Measurements from ENCODE around the gene KIAA1958. TPM values are rescaled to one million over a fixed set of nuclear protein-coding genes. Genes with fewer than 3 reads are reported as not detected.

KIAA1958 gene
- total and polyA plus RNA-seq, 2 experiments from 2014 or later, result 9.4 to 41.7 TPM

DNA sequence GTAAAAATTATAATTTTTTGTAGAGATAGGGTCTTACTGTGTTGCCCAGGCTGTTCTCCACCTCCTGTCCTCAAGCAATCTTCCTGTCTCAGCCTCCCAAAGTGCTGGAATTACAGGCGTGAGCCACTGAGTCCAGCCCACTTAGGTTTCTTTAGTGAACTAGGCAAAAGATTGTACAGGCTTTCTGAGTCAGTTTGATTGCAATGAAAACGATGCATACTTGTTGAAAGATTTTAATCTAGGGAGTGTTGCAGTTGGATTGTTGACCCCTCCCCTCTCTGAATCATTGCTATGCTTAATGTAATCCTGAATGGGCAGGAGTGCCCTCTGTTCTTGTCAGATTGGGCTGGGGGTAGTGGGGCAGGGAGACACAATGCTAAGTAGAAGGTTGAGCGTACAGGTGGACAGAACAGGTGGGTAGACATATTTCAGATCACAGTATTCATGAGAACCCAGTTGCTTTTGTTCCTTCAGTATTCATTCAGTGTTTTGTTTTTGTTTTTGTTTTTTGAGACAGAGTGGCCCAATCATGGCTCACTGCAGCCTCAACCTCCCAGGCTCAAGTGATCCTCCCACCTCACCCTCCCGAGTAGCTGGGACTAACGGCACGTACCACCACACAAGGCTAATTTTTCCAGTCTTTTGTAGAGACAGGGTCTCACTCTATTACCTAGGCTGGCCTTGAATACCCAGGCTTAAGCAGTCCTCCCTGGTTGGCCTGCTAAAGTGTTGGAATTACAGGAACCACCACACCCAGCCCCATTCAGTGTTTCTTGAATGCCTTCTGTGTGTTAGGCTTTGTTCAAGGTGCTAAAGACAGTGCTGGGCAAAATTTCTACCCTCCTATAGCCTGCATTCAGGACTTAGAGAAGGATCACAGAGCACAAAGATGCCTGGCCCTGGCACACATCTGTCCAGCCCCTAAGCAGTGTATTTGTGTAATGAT, 70.1 kb downstream of the KIAA1958 start:
- Mint-ChIP-seq H3K27ac (no peak overlapping the region; the same call in 1 of the 2 replicates), H3K4me1 (peaks cover 28% of the 10 kb centered on the region), H3K27me3 (ENCODE audit: insufficient read depth, low read depth, poor library complexity) (no peaks in the 10 kb centered on the region), H3K4me3 (no peak overlapping the region), H3K9me3 (no peaks in the 10 kb centered on the region), H3K36me3 (ENCODE audit: low read depth) (no peaks in the 10 kb centered on the region)
- Histone ChIP-seq H3K27me3 (ENCODE audit: insufficient read depth) (no peaks in the 10 kb centered on the region), H3K9me2 (ENCODE audit: insufficient read depth) (no peaks in the 10 kb centered on the region), H4K20me1 (replicated peaks; ENCODE audit: insufficient read depth) (peaks cover 28% of the 10 kb centered on the region), H3K27ac (ENCODE audit: low read depth) (peak overlapping the region; percentile 68), H3K79me2 (replicated peaks; ENCODE audit: insufficient read depth) (peaks cover 94% of the 10 kb centered on the region), H3K36me3 (ENCODE audit: insufficient read depth) (no peaks in the 10 kb centered on the region), H2AFZ (no peak overlapping the region), H3K4me3 (no peak overlapping the region), H3K4me2 (no peak overlapping the region), H3F3A (replicated peaks; ENCODE audit: low read depth) (no peaks in the 10 kb centered on the region; the same call in 1 of the 2 replicates), H3K4me1 (ENCODE audit: insufficient read depth) (peaks cover 24% of the 10 kb centered on the region; the same call in 1 of the 2 replicates)
- DNase-seq (ENCODE audit: low spot score) (no peak), ATAC-seq (peak; percentile 55)
- TF ChIP-seq ETS1 (IDR thresholded peaks at IDR 0.05) (no peak), NANOG (IDR thresholded peaks at IDR 0.05; ENCODE audit: borderline replicate concordance) (no peak), REST (IDR thresholded peaks at IDR 0.05; ENCODE audit: unreplicated experiment) (no peak), JUNB (IDR thresholded peaks at IDR 0.05; ENCODE audit: unreplicated experiment) (no peak), ZNF331 (CRISPR knock-in tag; IDR thresholded peaks at IDR 0.05; ENCODE audit: low read depth) (no peak)

- no peaks in the 10 kb centered on the region for H3K9me3 Mint-ChIP-seq
- ATAC-seq, result no peak
- Histone ChIP-seq H3F3A (replicated peaks; ENCODE audit: low read depth) (no peaks in the 10 kb centered on the region; the same call in 1 of the 2 replicates), H3K27ac (ENCODE audit: low read depth) (no peak overlapping the region), H2AFZ (no peak overlapping the region), H3K36me3 (ENCODE audit: insufficient read depth) (no peaks in the 10 kb centered on the region), H3K4me2 (no peak overlapping the region), H3K4me1 (ENCODE audit: insufficient read depth) (peaks cover 16% of the 10 kb centered on the region; the same call in 1 of the 2 replicates), H3K4me3 (no peak overlapping the region), H3K9me2 (ENCODE audit: insufficient read depth) (no peaks in the 10 kb centered on the region), H3K79me2 (replicated peaks; ENCODE audit: insufficient read depth) (peaks cover 96% of the 10 kb centered on the region), H4K20me1 (replicated peaks; ENCODE audit: insufficient read depth) (peaks cover 25% of the 10 kb centered on the region), H3K27me3 (ENCODE audit: insufficient read depth) (no peaks in the 10 kb centered on the region)
- TF ChIP-seq EZH2 (IDR thresholded peaks at IDR 0.05; ENCODE audit: low read depth, unreplicated experiment), result no peak
- no peak for TF ChIP-seq ZNF114 (CRISPR knock-in tag; IDR thresholded peaks at IDR 0.05)
- no peak for TF ChIP-seq CREB1 (CRISPR knock-in tag; IDR thresholded peaks at IDR 0.05; ENCODE audit: low read depth)
- no peaks in the 10 kb centered on the region for H3K36me3 Mint-ChIP-seq (ENCODE audit: low read depth)
- DNase-seq (ENCODE audit: low spot score), result no peak
- no peak overlapping the region for H3K4me3 Mint-ChIP-seq
- peaks cover 3% of the 10 kb centered on the region for H3K27me3 Mint-ChIP-seq (ENCODE audit: insufficient read depth, low read depth, poor library complexity)
- no peak overlapping the region for H3K27ac Mint-ChIP-seq
- H3K4me1 Mint-ChIP-seq, result peaks cover 24% of the 10 kb centered on the region
Observed at GRCh38 chr9:112558476-112558875, 71.8 kb downstream of the KIAA1958 start.
